SU-DHL-6 (cell line): ENCODE measurements around the gene EPC2.
"Not testable (repeated sequence)": the region's sequence is repeated elsewhere in the genome, so short reads cannot be mapped to it uniquely, and the experiment has no call there.

Source experiments
- H2AFZ ChIP-seq: fragments of 200-600 bp; sonication (generic); 2 replicates; pipeline ENCODE4 v1.6.1; 2014; ENCODE audit warnings: low read depth, mild to moderate bottlenecking, moderate library complexity, mixed read lengths, antibody characterized with exemption, low read length; ENCODE audit not compliant: severe bottlenecking
- H3F3A ChIP-seq: fragments of 200-600 bp; shearing (Covaris generic); 2 replicates; pipeline ENCODE4 v1.6.0; 2016; ENCODE audit warnings: antibody characterized with exemption, mild to moderate bottlenecking; ENCODE audit not compliant: insufficient read depth
- H3K27ac ChIP-seq: fragments of 200-600 bp; sonication (generic); 2 replicates; pipeline ENCODE4 v1.5.1; 2016; ENCODE audit warnings: low read depth, mild to moderate bottlenecking, low read length, moderate library complexity, mixed read lengths
- H3K27me3 ChIP-seq: fragments of 200-600 bp; sonication (generic), shearing (Covaris generic); 2 replicates; pipeline ENCODE4 v1.6.0; 2014; ENCODE audit warnings: mild to moderate bottlenecking, low read length
- H3K36me3 ChIP-seq: fragments of 200-600 bp; sonication (generic); 2 replicates; pipeline ENCODE4 v1.6.1; 2014; ENCODE audit warnings: mild to moderate bottlenecking, low read length, mixed read lengths
- H3K4me2 ChIP-seq: fragments of 300-600, 200-600 bp; shearing (Covaris generic), sonication (generic); 2 replicates; pipeline ENCODE4 v1.6.0; 2014; ENCODE audit warnings: low read length, low read depth, mild to moderate bottlenecking; ENCODE audit not compliant: poor library complexity, severe bottlenecking
- H3K4me3 ChIP-seq: fragments of 200-600 bp; sonication (generic); 2 replicates; pipeline ENCODE4 v1.5.1; 2014; ENCODE audit warnings: antibody characterized with exemption, low read length, mild to moderate bottlenecking, mixed read lengths; ENCODE audit not compliant: insufficient read depth, poor library complexity, severe bottlenecking
- H3K79me2 ChIP-seq: fragments of 200-600 bp; sonication (generic); 2 replicates; pipeline ENCODE4 v1.6.1; 2014; ENCODE audit warnings: mild to moderate bottlenecking, low read length, moderate library complexity; ENCODE audit not compliant: insufficient read depth
- H3K9ac ChIP-seq: fragments of 200-600 bp; sonication (generic); 2 replicates; pipeline ENCODE4 v1.7.0; 2014; ENCODE audit warnings: mild to moderate bottlenecking, low read length
- H3K9me2 ChIP-seq: fragments of 200-600 bp; sonication (generic); replicated peaks from 2 replicates; pipeline ENCODE4 v1.6.1; 2014; ENCODE audit warnings: low read length; ENCODE audit not compliant: insufficient read depth
- H3K9me3 ChIP-seq: fragments of 200-600 bp; sonication (generic); 2 replicates; pipeline ENCODE4 v1.6.1; 2014; ENCODE audit warnings: low read length, mixed read lengths; ENCODE audit not compliant: insufficient read depth
- H4K20me1 ChIP-seq: fragments of 200-600 bp; sonication (generic); 2 replicates; pipeline ENCODE4 v1.6.1; 2014; ENCODE audit warnings: low read depth, mild to moderate bottlenecking, antibody characterized with exemption, low read length, moderate library complexity, mixed read lengths
- CTCF ChIP-seq: fragments of 200-600 bp; sonication (generic); IDR thresholded peaks from one replicate; pipeline ENCODE4 v1.5.1; 2017; ENCODE audit warnings: antibody characterized with exemption, mild to moderate bottlenecking, low read length, moderate library complexity; ENCODE audit not compliant: insufficient read depth, poor library complexity, severe bottlenecking
- EZH2phosphoT487 ChIP-seq: fragments of 200-600 bp; sonication (generic), shearing (Covaris generic); conservative IDR thresholded peaks from 2 replicates; pipeline ENCODE4 v1.6.1; 2018; ENCODE audit warnings: mild to moderate bottlenecking, antibody characterized with exemption, low read length, moderate library complexity, mixed read lengths

Gene EPC2

GRCh38 chr2:148656516-148656915, 12.0 kb downstream of the EPC2 start:
- Histone ChIP-seq H3K27me3 (no peaks in the 10 kb centered on the region), H3K36me3 (no peaks in the 10 kb centered on the region), H3K27ac (no peak overlapping the region), H2AFZ (no peak overlapping the region), H3K9ac (no peak overlapping the region), H3K79me2 (peaks cover 100% of the 10 kb centered on the region), H3K9me3 (peaks cover 3% of the 10 kb centered on the region; the same call in 1 of the 2 replicates), H3F3A (no peaks in the 10 kb centered on the region; the same call in 1 of the 2 replicates), H3K4me2 (no peak overlapping the region), H4K20me1 (peaks cover 58% of the 10 kb centered on the region), H3K4me3 (no peak overlapping the region), H3K9me2 (no peaks in the 10 kb centered on the region)
- TF ChIP-seq EZH2phosphoT487, result no peak
- no peak for TF ChIP-seq CTCF

- H3K9me3 ChIP-seq, result peaks cover 3% of the 10 kb centered on the region; the same call in 1 of the 2 replicates
- H3K4me3 ChIP-seq, result no peak overlapping the region
- H3K9ac ChIP-seq, result no peak overlapping the region
- H2AFZ ChIP-seq, result no peak overlapping the region
- H3F3A ChIP-seq, result no peaks in the 10 kb centered on the region; the same call in 1 of the 2 replicates
- H3K27ac ChIP-seq, result no peak overlapping the region
- H3K79me2 ChIP-seq, result peaks cover 86% of the 10 kb centered on the region
- no peaks in the 10 kb centered on the region for H3K36me3 ChIP-seq
- no peaks in the 10 kb centered on the region for H3K27me3 ChIP-seq
- TF ChIP-seq EZH2phosphoT487 (no peak), CTCF (no peak)
- H3K9me2 ChIP-seq, result no peaks in the 10 kb centered on the region
- no peak overlapping the region for H3K4me2 ChIP-seq
- H4K20me1 ChIP-seq, result peaks cover 38% of the 10 kb centered on the region
Observed at GRCh38 chr2:148658807-148659722, 14.5 kb downstream of the EPC2 start.

- Histone ChIP-seq H4K20me1 (peaks cover 35% of the 10 kb centered on the region), H3K36me3 (no peaks in the 10 kb centered on the region), H3K4me2 (no peak overlapping the region), H2AFZ (no peak overlapping the region), H3K9ac (no peak overlapping the region), H3K4me3 (no peak overlapping the region), H3K27me3 (no peaks in the 10 kb centered on the region), H3K27ac (no peak overlapping the region), H3K79me2 (peaks cover 86% of the 10 kb centered on the region), H3F3A (no peaks in the 10 kb centered on the region; the same call in 1 of the 2 replicates), H3K9me2 (no peaks in the 10 kb centered on the region), H3K9me3 (peaks cover 3% of the 10 kb centered on the region; the same call in 1 of the 2 replicates)
- no peak for TF ChIP-seq CTCF
- TF ChIP-seq EZH2phosphoT487, result no peak
Observed at GRCh38 chr2:148660999-148661398, 16.4 kb downstream of the EPC2 start.

- H3K9me2 ChIP-seq, H3K9ac ChIP-seq, H3K9me3 ChIP-seq, H3K36me3 ChIP-seq, H3K4me3 ChIP-seq, H3F3A ChIP-seq, H3K27me3 ChIP-seq, H3K27ac ChIP-seq, H3K4me2 ChIP-seq, H2AFZ ChIP-seq: not testable (repeated sequence)
- H4K20me1 ChIP-seq, result peaks cover 34% of the 10 kb centered on the region
- H3K79me2 ChIP-seq, result peaks cover 86% of the 10 kb centered on the region
Observed at GRCh38 chr2:148662332-148662731, 17.8 kb downstream of the EPC2 start.
